Measurements from ENCODE around the gene PPP1R37.

DNA sequence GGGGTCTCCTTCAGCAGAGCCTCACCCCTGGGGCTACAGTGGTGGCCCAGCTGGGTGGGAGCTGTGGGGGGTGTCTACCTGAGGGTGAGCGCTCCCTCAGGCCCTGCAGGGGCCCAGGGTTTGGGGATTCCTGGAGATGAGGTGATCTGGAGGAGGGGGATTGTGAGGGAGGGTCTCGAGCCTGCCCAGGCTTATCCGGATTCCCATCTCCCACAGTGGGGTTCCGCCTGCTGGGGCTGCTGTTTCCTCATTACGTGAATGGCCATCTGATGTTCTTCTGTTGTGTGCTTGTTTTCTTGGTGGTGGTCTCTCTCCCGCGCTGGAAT, 4.4 kb downstream of the PPP1R37 start:
- TF ChIP-seq, protein P1, sequence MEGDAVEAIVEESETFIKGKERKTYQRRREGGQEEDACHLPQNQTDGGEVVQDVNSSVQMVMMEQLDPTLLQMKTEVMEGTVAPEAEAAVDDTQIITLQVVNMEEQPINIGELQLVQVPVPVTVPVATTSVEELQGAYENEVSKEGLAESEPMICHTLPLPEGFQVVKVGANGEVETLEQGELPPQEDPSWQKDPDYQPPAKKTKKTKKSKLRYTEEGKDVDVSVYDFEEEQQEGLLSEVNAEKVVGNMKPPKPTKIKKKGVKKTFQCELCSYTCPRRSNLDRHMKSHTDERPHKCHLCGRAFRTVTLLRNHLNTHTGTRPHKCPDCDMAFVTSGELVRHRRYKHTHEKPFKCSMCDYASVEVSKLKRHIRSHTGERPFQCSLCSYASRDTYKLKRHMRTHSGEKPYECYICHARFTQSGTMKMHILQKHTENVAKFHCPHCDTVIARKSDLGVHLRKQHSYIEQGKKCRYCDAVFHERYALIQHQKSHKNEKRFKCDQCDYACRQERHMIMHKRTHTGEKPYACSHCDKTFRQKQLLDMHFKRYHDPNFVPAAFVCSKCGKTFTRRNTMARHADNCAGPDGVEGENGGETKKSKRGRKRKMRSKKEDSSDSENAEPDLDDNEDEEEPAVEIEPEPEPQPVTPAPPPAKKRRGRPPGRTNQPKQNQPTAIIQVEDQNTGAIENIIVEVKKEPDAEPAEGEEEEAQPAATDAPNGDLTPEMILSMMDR (IDR thresholded peaks at IDR 0.05) = no peak
- TF ChIP-seq POLR2A (IDR thresholded peaks at IDR 0.05) = no peak

Measured in thyroid gland (tissue), 4 donors.